Activated naive CD8-positive, alpha-beta T cell treated with anti-CD3 and anti-CD28 coated beads for 36 hours (primary cell): Measurements from ENCODE around the gene PRSS57. TPM values are rescaled to one million over a fixed set of nuclear protein-coding genes. Genes with fewer than 3 reads are reported as not detected.
"Not testable (repeated sequence)": the region's sequence is repeated elsewhere in the genome, so short reads cannot be mapped to it uniquely, and the experiment has no call there.

Source experiments
- DNase-seq: peaks from one replicate; pipeline ENCODE4 v3.0.0; 2021
- H3K27ac Mint-ChIP-seq: one replicate; pipeline ENCODE4 v1.8.0; 2022; ENCODE audit warnings: mild to moderate bottlenecking, moderate library complexity, mixed read lengths
- H3K27me3 Mint-ChIP-seq: one replicate; pipeline ENCODE4 v1.8.0; 2022; ENCODE audit warnings: mild to moderate bottlenecking, mixed read lengths
- H3K36me3 Mint-ChIP-seq: one replicate; pipeline ENCODE4 v1.8.0; 2021; ENCODE audit warnings: mild to moderate bottlenecking, mixed read lengths
- H3K4me1 Mint-ChIP-seq: one replicate; pipeline ENCODE4 v1.8.0; 2021; ENCODE audit warnings: mixed read lengths
- H3K4me3 Mint-ChIP-seq: one replicate; pipeline ENCODE4 v1.8.0; 2022; ENCODE audit warnings: mild to moderate bottlenecking, moderate library complexity, mixed read lengths
- H3K9me3 Mint-ChIP-seq: one replicate; pipeline ENCODE4 v1.8.0; 2022; ENCODE audit warnings: mixed read lengths
- total RNA-seq, 2 experiments: library from RNA; stranded (reverse); gene quantifications; one replicate each; pipeline ENCODE4 v1.2.3, GENCODE V29; 2021

Gene PRSS57
- total RNA-seq, 2 experiments from 2014 or later, result not detected

DNA sequence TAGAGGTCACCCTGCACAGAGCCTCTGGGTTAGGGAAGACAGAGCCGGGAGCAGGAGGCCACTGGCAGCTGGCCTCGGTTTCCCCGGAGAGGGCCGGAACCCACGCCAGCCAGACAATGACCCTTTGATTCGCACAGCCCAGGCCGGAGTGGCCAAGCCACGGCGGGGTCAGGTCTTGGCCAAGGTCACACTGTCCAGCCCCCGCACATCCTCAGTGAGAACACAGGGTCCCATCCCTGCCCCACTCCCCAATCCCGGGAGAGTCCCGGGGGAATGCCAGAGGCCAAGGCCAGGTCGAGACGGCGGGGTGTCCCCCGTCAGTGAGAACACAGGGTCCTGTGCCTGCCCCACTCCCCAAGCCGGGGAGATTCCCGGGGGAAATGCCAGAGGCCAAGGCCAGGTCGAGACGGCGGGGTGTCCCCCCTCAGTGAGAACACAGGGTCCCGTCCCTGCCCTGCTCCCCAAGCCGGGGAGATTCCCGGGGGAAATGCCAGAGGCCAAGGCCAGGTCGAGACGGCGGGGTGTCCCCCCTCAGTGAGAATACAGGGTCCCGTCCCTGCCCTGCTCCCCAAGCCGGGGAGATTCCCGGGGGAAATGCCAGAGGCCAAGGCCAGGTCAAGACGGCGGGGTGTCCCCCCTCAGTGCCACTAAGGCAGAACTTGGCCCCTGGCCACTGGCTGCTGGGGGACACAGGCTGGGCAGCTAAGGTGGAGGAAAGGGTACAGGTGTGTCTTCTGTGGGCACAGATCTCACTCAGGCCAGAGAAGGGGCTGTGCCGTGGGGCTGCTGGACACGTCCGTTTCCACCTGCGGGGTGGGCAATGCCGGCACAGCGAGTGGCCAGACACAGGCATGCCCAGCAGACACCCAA, 20.7 kb downstream of the PRSS57 start:
- Mint-ChIP-seq H3K4me3 (no peak overlapping the region), H3K4me1 (peaks cover 3% of the 10 kb centered on the region), H3K27me3 (peaks cover 45% of the 10 kb centered on the region), H3K9me3 (no peaks in the 10 kb centered on the region), H3K27ac (no peak overlapping the region), H3K36me3 (no peaks in the 10 kb centered on the region)
- no peak for DNase-seq

GRCh38 chr19:670609-671075, 24.6 kb downstream of the PRSS57 start:
- Mint-ChIP-seq H3K36me3 (no peaks in the 10 kb centered on the region), H3K4me3 (no peak overlapping the region), H3K9me3 (no peaks in the 10 kb centered on the region), H3K27me3 (peaks cover 41% of the 10 kb centered on the region), H3K4me1 (peaks cover 5% of the 10 kb centered on the region), H3K27ac (no peak overlapping the region)
- no peak for DNase-seq

DNA sequence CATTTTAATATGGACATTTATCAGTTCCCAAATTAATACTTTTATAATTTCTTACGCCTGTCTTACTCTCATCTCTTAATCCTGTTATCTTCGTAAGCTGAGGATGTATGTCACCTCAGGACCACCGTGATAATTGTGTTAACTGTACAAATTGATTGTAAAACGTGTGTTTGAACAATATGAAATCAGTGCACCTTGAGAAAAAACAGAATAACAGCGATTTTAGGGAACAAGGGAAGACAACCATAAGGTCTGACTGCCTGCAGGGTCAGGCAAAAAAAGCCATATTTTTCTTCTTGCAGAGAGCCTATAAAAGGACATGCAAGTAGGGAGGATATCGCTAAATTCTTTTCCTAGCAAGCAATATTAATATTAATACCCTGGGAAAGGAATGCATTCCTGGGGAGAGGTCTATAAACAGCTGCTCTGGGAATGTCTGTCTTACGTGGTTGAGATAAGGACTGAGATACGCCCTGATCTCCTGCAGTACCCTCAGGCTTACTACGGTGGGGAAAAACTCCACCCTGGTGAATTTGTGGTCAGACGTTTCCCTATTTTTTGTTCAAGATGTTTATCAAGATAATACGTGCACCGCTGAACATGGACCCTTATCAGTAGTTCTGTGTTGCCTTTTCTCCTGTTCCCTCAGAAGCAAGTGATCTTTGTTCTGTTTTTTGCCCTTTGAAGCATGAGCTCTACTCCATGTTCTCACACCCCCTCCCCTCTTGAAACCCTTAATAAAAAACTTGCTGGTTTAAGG, 26.4 kb downstream of the PRSS57 start:
- peaks cover 28% of the 10 kb centered on the region for H3K27me3 Mint-ChIP-seq
- DNase-seq, H3K27ac Mint-ChIP-seq, H3K4me1 Mint-ChIP-seq, H3K36me3 Mint-ChIP-seq, H3K9me3 Mint-ChIP-seq, H3K4me3 Mint-ChIP-seq: not testable (repeated sequence)

GRCh38 chr19:666985-667573, 28.2 kb downstream of the PRSS57 start:
- not testable (repeated sequence) for H3K4me3 Mint-ChIP-seq, H3K4me1 Mint-ChIP-seq, DNase-seq, H3K9me3 Mint-ChIP-seq, H3K27ac Mint-ChIP-seq, H3K36me3 Mint-ChIP-seq
- H3K27me3 Mint-ChIP-seq, result peaks cover 19% of the 10 kb centered on the region

DNA sequence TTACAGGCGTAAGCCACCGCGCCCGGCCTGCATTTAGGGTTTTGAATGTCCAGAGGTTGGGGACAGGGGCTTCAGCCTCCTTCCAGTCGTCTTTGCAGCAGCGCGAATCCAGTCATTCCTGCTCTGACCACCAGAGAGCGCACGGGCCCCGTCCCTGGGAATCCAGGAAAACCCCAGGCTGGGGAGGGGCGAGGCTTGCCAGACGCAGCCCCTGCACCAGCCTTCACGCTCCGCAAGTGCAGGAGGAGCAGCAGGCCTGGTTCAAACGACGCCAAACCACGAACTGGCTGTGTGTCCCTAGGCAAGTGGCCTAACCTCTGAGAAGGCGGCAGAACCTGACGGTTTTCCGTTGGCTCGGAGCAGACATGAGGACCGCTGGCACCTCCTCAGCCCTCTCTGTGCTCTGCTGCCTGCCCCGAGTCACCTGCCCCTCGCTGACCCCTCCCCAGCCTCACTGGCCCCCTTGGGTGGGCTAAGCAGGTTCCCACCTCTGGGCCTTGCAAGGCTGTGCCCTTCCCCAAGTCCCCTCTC, 30.3 kb downstream of the PRSS57 start:
- Mint-ChIP-seq H3K27ac (peak overlapping the region; percentile 58), H3K9me3 (no peaks in the 10 kb centered on the region), H3K27me3 (peaks cover 12% of the 10 kb centered on the region), H3K4me3 (peak overlapping the region; percentile 32), H3K4me1 (peaks cover 13% of the 10 kb centered on the region), H3K36me3 (peaks cover 20% of the 10 kb centered on the region)
- DNase-seq, result peak; percentile 81

DNA sequence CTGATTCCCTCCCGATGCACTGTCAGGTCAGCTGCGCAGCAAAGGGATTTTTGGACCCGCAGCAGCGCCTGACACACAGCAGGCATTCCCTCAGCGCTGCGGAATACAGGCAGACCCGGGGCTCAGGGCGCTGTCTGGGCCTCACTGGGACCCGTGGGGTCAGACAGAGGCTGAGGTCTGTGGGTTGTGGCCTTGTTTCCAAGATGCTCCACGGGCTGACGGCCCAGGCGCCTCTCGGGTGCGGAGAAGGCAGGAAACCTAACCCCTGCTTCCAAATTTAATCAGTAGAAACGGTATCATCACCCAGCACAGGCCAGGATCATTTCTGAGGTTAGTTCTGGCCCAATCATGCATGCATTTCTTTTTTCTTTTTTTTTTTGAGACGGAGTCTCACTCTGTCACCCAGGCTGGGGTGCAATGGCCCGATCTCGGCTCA, 31.6 kb downstream of the PRSS57 start:
- Mint-ChIP-seq H3K4me1 (peaks cover 19% of the 10 kb centered on the region), H3K9me3 (no peaks in the 10 kb centered on the region), H3K27me3 (peaks cover 5% of the 10 kb centered on the region), H3K27ac (peak overlapping the region; percentile 77), H3K36me3 (peaks cover 24% of the 10 kb centered on the region), H3K4me3 (peak overlapping the region; percentile 72)
- no peak for DNase-seq

- Mint-ChIP-seq H3K9me3 (no peaks in the 10 kb centered on the region), H3K36me3 (peaks cover 24% of the 10 kb centered on the region), H3K4me1 (peaks cover 19% of the 10 kb centered on the region), H3K4me3 (peak within 1 kb of the TSS; percentile 99), H3K27ac (peak within 1 kb of the TSS; percentile 97), H3K27me3 (no peaks in the 10 kb centered on the region)
- DNase-seq, result peak; percentile 91
Measured at GRCh38 chr19:662962-663681, 32.1 kb downstream of the PRSS57 start, which contains the start of gene RNF126. TSS of gene RNF126 (minus strand) at chr19:663214. CDS start at chr19:663121, 93 bp downstream.

DNA sequence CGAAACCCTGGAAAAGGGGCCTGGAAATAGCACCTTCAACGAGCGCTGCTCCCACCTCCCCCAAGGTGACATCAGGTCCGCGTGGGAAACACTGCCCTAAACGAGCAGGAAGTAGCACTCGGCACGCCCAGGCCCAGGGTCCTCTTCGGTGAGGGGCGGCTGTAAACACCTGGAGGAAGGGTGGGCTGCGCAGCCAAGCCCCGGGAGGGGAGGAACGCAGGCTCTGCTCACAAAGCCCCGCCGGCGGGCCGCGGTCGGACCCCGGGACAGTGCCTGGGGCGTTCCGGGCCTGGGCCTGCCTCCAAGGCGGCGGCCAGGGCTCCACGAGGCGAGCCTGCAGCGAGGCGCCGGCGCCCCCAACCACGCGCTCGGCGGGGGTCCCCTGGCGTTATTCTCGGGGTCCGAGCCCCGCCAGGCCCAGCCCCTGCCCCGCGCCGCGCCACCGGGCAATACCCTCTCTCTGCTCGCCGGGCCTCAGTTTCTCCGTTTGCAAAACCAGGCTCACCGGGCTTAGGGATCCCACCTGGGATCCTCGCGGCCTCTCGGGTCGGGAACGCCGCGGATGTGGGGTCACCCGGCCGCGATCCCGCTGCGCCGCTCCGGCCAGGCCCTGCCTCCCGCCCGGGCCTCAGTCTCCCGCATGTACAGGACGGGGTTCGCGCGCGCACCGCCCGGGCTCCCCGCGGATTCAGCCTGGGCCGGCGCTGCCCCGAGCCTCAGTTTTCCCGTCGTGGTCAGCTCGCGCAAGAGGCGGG, 32.9 kb downstream of the PRSS57 start:
- H3K4me1 Mint-ChIP-seq, result peaks cover 19% of the 10 kb centered on the region
- no peaks in the 10 kb centered on the region for H3K9me3 Mint-ChIP-seq

DNA sequence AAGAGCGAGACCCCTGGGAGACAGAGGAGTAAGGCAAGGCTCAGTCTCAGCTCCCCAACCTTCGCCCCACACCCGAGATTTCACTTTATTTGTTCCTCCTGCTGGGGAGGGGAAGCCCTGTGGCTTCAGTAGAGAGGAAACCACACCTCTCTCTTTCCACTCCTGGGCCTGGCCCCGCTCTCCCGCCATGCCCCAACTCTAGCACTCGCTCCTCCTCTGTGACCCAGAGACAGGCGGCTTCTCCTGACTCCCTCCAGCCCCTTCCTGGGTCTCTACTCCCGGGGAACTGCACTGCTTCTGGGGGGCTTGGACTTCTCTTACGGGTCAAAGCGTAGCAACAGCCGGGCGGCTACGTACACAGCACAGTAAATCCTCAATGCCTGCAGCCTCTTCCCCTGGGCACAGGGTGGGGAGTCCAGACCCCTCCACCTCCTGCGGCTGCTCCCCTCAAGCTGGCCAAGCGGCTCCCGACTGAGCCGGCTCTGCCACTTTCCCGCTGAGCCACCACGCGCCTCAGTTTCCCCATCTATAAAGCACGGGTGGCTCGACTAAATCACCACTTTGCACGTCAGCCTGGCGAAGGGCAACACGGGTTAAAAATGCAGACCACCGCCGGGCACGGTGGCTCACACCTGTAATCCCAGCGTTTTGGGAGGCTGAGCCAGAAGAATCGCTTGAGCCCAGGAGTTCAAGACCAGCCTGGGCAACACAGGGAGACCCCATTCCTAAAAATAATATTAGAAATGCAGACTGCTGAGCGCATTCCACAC, 33.6 kb downstream of the PRSS57 start:
- Mint-ChIP-seq H3K4me1 (peaks cover 19% of the 10 kb centered on the region), H3K4me3 (peak overlapping the region; percentile 99), H3K9me3 (no peaks in the 10 kb centered on the region), H3K27ac (peak overlapping the region; percentile 97), H3K36me3 (peaks cover 24% of the 10 kb centered on the region), H3K27me3 (no peaks in the 10 kb centered on the region)
- peak; percentile 77 for DNase-seq

More for the DNA sequence above, 32.9 kb downstream of the PRSS57 start:
- no peaks in the 10 kb centered on the region for H3K27me3 Mint-ChIP-seq
- peak overlapping the region; percentile 97 for H3K27ac Mint-ChIP-seq
- H3K36me3 Mint-ChIP-seq, result peaks cover 24% of the 10 kb centered on the region
- H3K4me3 Mint-ChIP-seq, result peak overlapping the region; percentile 99
- DNase-seq, result peak; percentile 80

- peaks cover 22% of the 10 kb centered on the region for H3K4me1 Mint-ChIP-seq
- H3K27ac Mint-ChIP-seq, result peak overlapping the region; percentile 97
- no peaks in the 10 kb centered on the region for H3K9me3 Mint-ChIP-seq
- H3K27me3 Mint-ChIP-seq, result no peaks in the 10 kb centered on the region
- peaks cover 24% of the 10 kb centered on the region for H3K36me3 Mint-ChIP-seq
- no peak for DNase-seq
- peak overlapping the region; percentile 99 for H3K4me3 Mint-ChIP-seq
Measured at GRCh38 chr19:660793-661426, 34.3 kb downstream of the PRSS57 start.

- Mint-ChIP-seq H3K36me3 (peaks cover 28% of the 10 kb centered on the region), H3K4me1 (peaks cover 34% of the 10 kb centered on the region), H3K4me3 (peak overlapping the region; percentile 99), H3K27me3 (no peaks in the 10 kb centered on the region), H3K9me3 (no peaks in the 10 kb centered on the region), H3K27ac (peak overlapping the region; percentile 97)
- DNase-seq, result no peak
Measured at GRCh38 chr19:658916-659839, 36.1 kb downstream of the PRSS57 start.
